A549 treated with AZD2906 at 1 μM for 4 hours (cell line): ENCODE measurements around the gene SVOP. TPM values are rescaled to one million over a fixed set of nuclear protein-coding genes. Genes with fewer than 3 reads are reported as not detected.

ENCODE experiments used
- total RNA-seq: library from RNA; stranded (reverse); fragments of 200-300 nt; extraction: Qiagen RNA extraction; gene quantifications from 5 replicates; pipeline ENCODE4 v1.2.3, GENCODE V29; 2022

SVOP gene
- not detected in 5 replicates for total RNA-seq

GRCh38 chr12:109020796-109021380 lies at the start of gene SVOP:
TSS of gene SVOP (minus strand) at chr12:109021068. CDS start at chr12:109020868, 200 bp downstream.

GRCh38 chr12:109052414-109053323 lies 31.8 kb upstream of the SVOP start, which contains the start of gene USP30:
TSS of gene USP30 (plus strand) at chr12:109052576. CDS start at chr12:109052679, 103 bp downstream.

GRCh38 chr12:108879615-108880254 lies 141.1 kb downstream of the SVOP start, which contains the start of gene DAO:
TSS of gene DAO (plus strand) at chr12:108880092. CDS start at chr12:108885007, 4,915 bp downstream.

Other genes starting within 250 kb of the SVOP start
- 15.8 to 22.3 TPM (median 19.6 TPM) in 5 replicates for gene SSH1, start 163.5 kb downstream of the SVOP start, total RNA-seq
- not detected in 5 replicates for gene DAO, start 141.0 kb downstream of the SVOP start, total RNA-seq
- gene USP30, start 31.5 kb upstream of the SVOP start, total RNA-seq: 6.4 to 11.0 TPM (median 8.5 TPM) in 5 replicates
- gene ALKBH2, start 72.4 kb upstream of the SVOP start, total RNA-seq: 42.6 to 50.4 TPM (median 49.6 TPM) in 5 replicates
- gene UNG, start 76.5 kb upstream of the SVOP start, total RNA-seq: 90.2 to 99.4 TPM (median 90.8 TPM) in 5 replicates
- 9.6 to 15.9 TPM (median 12.4 TPM) in 5 replicates for gene ACACB, start 95.5 kb upstream of the SVOP start, total RNA-seq